GM12872 (cell line): ENCODE data around the gene AKAP8.

Source experiments
- TF ChIP-seq, protein P1 (sequence below): IDR thresholded peaks from 3 replicates; pipeline ENCODE4 v1.5.1; 2011; ENCODE audit warnings: low read depth, mild to moderate bottlenecking, low read length, moderate library complexity; ENCODE audit not compliant: insufficient read depth

Gene AKAP8

DNA sequence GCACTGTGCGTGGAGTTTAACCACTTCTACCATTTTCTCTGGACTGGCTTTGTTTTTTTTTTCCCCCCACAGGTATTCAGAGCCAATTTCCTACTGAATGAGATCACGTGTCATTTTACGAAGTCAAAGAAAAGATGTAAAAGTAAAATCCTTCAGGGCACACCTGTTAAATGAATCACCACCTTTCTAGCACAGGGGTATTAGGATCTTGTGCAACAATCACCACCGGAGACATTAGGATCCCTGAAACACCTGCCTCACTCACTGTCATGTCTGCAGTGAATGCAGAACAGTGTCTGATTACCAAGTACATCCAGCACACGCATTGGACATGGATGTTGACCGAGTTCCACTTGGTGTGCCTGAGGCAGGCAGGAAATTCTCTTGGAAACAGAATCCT is 64.5 kb downstream of the AKAP8 start:
- TF ChIP-seq, protein P1, sequence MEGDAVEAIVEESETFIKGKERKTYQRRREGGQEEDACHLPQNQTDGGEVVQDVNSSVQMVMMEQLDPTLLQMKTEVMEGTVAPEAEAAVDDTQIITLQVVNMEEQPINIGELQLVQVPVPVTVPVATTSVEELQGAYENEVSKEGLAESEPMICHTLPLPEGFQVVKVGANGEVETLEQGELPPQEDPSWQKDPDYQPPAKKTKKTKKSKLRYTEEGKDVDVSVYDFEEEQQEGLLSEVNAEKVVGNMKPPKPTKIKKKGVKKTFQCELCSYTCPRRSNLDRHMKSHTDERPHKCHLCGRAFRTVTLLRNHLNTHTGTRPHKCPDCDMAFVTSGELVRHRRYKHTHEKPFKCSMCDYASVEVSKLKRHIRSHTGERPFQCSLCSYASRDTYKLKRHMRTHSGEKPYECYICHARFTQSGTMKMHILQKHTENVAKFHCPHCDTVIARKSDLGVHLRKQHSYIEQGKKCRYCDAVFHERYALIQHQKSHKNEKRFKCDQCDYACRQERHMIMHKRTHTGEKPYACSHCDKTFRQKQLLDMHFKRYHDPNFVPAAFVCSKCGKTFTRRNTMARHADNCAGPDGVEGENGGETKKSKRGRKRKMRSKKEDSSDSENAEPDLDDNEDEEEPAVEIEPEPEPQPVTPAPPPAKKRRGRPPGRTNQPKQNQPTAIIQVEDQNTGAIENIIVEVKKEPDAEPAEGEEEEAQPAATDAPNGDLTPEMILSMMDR, result no peak

DNA sequence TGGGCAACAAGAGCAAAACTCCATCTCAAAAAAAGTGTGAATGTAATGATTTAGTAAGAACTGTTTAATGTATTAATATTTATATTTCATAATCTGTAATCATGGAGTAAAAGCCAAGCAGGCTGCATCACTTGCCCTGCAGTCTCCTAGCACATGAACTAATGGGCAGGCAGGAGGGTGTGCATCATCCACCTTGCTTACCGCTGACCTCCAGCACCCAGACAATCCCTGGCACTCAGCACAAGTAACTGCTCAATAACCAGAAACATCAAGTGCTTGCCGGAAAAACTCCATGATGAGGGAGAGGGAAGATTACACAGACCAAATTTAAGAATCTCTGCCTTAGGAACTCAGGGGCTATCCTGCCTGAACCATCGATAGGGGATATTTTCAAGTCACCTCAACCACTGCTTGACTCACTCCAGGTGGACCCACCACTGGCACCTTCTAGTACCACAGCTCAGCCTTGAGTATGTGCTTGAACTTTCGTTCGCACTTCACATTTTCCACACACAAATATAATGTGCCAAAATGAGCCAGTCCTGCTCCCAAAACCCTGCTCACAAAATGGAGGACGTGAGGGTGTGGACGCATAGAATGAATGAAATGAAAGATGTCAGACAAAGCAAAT is 65.8 kb downstream of the AKAP8 start:
- TF ChIP-seq, protein P1, result no peak

DNA sequence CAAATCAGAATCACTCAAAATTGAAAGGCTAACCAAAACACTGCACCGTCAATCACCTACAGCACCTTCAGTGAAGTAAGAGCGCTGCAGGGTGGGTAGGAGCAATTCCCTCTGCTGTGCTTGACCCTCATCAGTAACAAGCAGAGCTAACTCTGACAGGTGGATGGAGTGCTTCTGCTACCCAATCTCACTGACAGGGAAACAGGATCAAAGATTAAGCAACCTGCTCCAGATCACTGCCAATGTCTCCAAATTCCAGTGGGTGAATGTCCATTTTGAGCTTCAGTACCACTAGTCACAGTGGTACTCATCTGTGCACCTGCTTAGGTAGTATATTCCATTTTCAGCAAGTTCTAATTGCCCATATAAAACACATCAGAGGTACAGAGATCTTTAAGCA is 72.4 kb downstream of the AKAP8 start:
- TF ChIP-seq, protein P1, result no peak

DNA sequence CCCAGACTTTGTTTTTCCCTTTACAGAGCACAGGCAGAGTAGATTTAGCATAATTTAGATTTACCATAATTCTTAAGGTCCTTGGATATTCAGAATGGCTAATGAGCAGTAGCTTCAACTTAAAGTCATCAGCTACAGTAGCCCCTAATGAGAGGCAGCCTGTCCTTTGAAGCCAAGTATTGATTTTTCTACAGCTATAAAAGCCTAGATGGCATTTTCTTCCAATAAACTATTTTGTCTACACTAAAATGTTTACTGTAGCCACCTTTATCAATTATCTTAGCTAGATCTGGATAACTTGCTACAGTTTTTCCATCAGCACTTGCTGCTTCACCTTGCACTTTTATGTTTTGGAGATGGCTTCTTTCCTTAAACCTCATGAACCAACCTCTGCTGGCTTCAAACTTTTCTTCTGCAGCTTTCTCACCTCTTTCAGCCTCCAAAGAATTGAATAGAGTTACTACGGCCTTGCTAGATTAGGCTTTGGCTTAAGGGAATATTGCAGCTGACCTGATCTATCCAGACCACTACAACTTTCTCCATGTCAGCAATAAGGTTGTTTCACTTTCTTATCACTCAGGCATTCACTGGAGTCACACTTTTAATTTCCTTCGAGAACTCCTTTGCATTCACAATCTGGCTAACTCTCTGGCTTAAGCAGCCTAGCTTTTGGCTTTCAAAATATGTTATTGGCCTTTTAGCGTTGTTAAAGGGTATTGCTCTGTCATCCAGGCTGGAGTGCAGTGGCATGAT is 73.8 kb downstream of the AKAP8 start:
- TF ChIP-seq, protein P1, result no peak

DNA sequence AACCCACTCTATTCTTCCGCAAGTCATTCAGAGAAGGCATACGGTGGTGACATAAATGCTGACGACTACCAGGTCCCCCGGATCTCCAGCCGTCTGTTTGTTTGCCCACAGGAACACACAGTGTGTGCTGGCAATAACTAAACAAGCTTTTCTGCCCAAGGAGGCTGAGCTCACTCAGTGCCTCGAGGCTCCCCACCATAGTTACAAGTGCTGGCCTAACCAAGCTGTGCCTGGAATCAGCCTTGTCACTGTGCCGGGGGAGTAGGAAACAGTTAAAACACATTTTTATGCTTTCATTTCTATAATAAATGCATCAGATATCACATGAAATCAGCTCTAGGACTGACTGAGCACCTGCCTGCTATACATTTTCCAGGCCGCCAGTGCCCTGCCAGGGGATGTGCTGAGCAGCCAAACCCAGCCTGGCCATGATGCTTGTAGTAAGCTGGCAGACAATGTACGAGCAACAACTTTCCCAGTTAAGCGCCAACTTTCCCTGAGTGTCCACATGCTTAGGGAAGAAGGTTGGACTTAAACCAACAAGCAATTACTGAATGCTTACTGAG is 75.4 kb downstream of the AKAP8 start:
- TF ChIP-seq, protein P1, result no peak
